Osteoblast (primary cell): ENCODE data around the gene TMEM213. TPM values are rescaled to one million over a fixed set of nuclear protein-coding genes. Genes with fewer than 3 reads are reported as not detected.

ENCODE experiments used
- DNase-seq: peaks from one replicate; pipeline ENCODE4 v3.0.0; 2011; ENCODE audit warnings: low spot score, mixed read lengths; ENCODE audit not compliant: insufficient read length; ENCODE audit errors: missing footprints
- H2AFZ ChIP-seq: 2 replicates; pipeline ENCODE4 v1.6.0; 2011; ENCODE audit warnings: mild to moderate bottlenecking, low read length
- H3K27ac ChIP-seq: 2 replicates; pipeline ENCODE4 v1.5.1; 2011; ENCODE audit warnings: mild to moderate bottlenecking, low read depth, low read length, moderate library complexity
- H3K27me3 ChIP-seq: 2 replicates; pipeline ENCODE4 v1.6.0; 2012; ENCODE audit warnings: mild to moderate bottlenecking, control low read depth, inconsistent platforms, low read length, moderate library complexity; ENCODE audit not compliant: insufficient read depth
- H3K36me3 ChIP-seq: 2 replicates; pipeline ENCODE4 v1.5.1; 2011; ENCODE audit warnings: mild to moderate bottlenecking, low read length, control low read depth, moderate library complexity; ENCODE audit not compliant: insufficient read depth
- H3K4me1 ChIP-seq: 2 replicates; pipeline ENCODE4 v1.5.1; 2011; ENCODE audit warnings: mild to moderate bottlenecking, low read length, control low read depth, moderate library complexity; ENCODE audit not compliant: insufficient read depth
- H3K4me2 ChIP-seq: 2 replicates; pipeline ENCODE4 v1.6.0; 2011; ENCODE audit warnings: mild to moderate bottlenecking, low read length; ENCODE audit not compliant: insufficient read depth
- H3K4me3 ChIP-seq: fragments of 200-600 bp; sonication (generic); 3 replicates; pipeline ENCODE4 v1.5.1; 2012; ENCODE audit warnings: mild to moderate bottlenecking, low read length, inconsistent platforms; ENCODE audit not compliant: insufficient read depth
- H3K79me2 ChIP-seq: 2 replicates; pipeline ENCODE4 v1.6.0; 2012; ENCODE audit warnings: mild to moderate bottlenecking, low read length, control low read depth, inconsistent platforms; ENCODE audit not compliant: insufficient read depth
- H3K9me3 ChIP-seq: 2 replicates; pipeline ENCODE4 v1.5.1; 2011; ENCODE audit warnings: low read depth, low read length, control low read depth
- H4K20me1 ChIP-seq: 2 replicates; pipeline ENCODE4 v1.6.0; 2012; ENCODE audit warnings: mild to moderate bottlenecking, low read length, control low read depth; ENCODE audit not compliant: insufficient read depth
- total RNA-seq: library from RNA; depleted of rRNA; stranded (reverse); fragments of >200 nt; gene quantifications from 2 replicates; pipeline ENCODE4 v1.2.3, GENCODE V29; 2012
- TF ChIP-seq, protein P1 (sequence below): IDR thresholded peaks from 2 replicates; pipeline ENCODE4 v1.5.1; 2011; ENCODE audit warnings: mild to moderate bottlenecking, low read depth, low read length, moderate library complexity; ENCODE audit errors: extremely low read depth

Gene TMEM213
- total RNA-seq, 1 donor: not detected

- no peak overlapping the region for H3K4me3 ChIP-seq
- TF ChIP-seq, protein P1, sequence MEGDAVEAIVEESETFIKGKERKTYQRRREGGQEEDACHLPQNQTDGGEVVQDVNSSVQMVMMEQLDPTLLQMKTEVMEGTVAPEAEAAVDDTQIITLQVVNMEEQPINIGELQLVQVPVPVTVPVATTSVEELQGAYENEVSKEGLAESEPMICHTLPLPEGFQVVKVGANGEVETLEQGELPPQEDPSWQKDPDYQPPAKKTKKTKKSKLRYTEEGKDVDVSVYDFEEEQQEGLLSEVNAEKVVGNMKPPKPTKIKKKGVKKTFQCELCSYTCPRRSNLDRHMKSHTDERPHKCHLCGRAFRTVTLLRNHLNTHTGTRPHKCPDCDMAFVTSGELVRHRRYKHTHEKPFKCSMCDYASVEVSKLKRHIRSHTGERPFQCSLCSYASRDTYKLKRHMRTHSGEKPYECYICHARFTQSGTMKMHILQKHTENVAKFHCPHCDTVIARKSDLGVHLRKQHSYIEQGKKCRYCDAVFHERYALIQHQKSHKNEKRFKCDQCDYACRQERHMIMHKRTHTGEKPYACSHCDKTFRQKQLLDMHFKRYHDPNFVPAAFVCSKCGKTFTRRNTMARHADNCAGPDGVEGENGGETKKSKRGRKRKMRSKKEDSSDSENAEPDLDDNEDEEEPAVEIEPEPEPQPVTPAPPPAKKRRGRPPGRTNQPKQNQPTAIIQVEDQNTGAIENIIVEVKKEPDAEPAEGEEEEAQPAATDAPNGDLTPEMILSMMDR: no peak
- no peak overlapping the region for H2AFZ ChIP-seq
- H3K4me1 ChIP-seq: no peaks in the 10 kb centered on the region
- H3K27ac ChIP-seq: no peak overlapping the region
- H4K20me1 ChIP-seq: no peaks in the 10 kb centered on the region
- DNase-seq: no peak
- H3K36me3 ChIP-seq: no peaks in the 10 kb centered on the region
- no peaks in the 10 kb centered on the region for H3K27me3 ChIP-seq
- H3K4me2 ChIP-seq: no peak overlapping the region
- no peaks in the 10 kb centered on the region for H3K79me2 ChIP-seq
- H3K9me3 ChIP-seq: no peaks in the 10 kb centered on the region
Observed at GRCh38 chr7:138770904-138771303, 26.9 kb upstream of the TMEM213 start.

GRCh38 chr7:138773176-138773575 is 24.6 kb upstream of the TMEM213 start:
- TF ChIP-seq, protein P1: no peak
- no peaks in the 10 kb centered on the region for H3K36me3 ChIP-seq
- H3K4me3 ChIP-seq: no peak overlapping the region
- H3K9me3 ChIP-seq: no peaks in the 10 kb centered on the region
- H3K4me2 ChIP-seq: no peak overlapping the region
- H3K27ac ChIP-seq: no peak overlapping the region
- H3K27me3 ChIP-seq: no peaks in the 10 kb centered on the region
- H4K20me1 ChIP-seq: no peaks in the 10 kb centered on the region
- no peaks in the 10 kb centered on the region for H3K79me2 ChIP-seq
- DNase-seq: no peak
- no peak overlapping the region for H2AFZ ChIP-seq
- H3K4me1 ChIP-seq: no peaks in the 10 kb centered on the region

DNA sequence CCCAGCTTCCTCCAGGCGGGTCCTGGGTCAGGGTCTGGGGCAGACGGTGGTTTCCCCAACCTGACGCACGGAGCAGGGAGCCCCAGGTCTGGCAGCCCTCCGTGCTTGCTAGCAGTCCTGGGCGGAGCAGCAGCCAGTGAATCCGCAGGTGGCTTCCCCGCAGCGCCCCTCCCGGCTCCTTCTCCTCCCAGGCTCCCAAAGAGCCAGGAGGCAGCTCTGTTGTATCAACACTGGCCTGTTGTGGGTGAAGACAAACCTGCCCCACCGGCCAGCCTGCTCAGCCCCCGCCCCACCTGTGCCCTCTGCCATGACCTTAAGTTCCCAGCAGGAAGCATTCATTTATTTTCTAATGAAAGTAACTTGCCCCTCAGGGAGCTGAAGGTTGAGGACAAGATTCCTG is 24.0 kb upstream of the TMEM213 start:
- Histone ChIP-seq H3K79me2 (no peaks in the 10 kb centered on the region), H3K4me2 (no peak overlapping the region), H3K4me1 (no peaks in the 10 kb centered on the region), H2AFZ (no peak overlapping the region), H3K27me3 (no peaks in the 10 kb centered on the region), H3K9me3 (no peaks in the 10 kb centered on the region), H4K20me1 (no peaks in the 10 kb centered on the region), H3K4me3 (no peak overlapping the region), H3K27ac (no peak overlapping the region), H3K36me3 (no peaks in the 10 kb centered on the region)
- TF ChIP-seq, protein P1: no peak
- no peak for DNase-seq

DNA sequence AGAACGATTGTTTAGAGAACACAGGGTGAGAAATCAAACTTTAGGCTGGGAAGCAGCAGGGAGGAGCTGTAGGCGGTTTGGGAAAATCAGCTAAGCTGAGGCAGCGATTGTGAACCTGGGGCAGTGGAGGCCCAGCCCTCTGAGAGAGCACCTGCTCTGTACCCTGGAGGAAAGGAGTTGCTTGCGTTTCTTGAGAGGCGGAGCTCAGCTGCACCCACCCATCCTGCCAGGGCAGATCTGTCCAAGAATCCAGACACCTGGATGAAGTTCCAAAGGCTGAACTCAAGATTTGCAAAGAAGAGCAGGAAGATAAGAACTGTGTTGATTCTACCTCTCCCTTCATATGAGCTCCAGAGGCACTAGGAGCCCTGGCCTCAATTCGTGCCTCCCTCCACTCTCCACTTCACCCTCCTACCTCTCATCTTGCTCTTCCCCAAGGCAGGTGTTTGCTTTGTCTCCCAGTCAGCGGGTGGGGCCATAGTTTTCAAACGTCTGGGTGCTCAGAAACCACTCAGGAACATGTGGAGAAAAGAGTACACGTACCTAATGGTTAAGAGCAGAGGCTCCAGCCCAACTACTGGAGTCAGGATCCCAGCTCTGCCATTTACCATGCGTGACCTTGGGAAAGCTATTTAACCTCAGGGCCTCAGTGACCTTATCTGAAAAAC is 21.5 kb upstream of the TMEM213 start:
- H3K36me3 ChIP-seq: no peaks in the 10 kb centered on the region
- H3K9me3 ChIP-seq: no peaks in the 10 kb centered on the region
- no peak for DNase-seq
- H4K20me1 ChIP-seq: no peaks in the 10 kb centered on the region
- no peak overlapping the region for H3K27ac ChIP-seq
- no peak overlapping the region for H3K4me3 ChIP-seq
- H3K79me2 ChIP-seq: no peaks in the 10 kb centered on the region
- H3K4me2 ChIP-seq: no peak overlapping the region
- TF ChIP-seq, protein P1: no peak
- H2AFZ ChIP-seq: no peak overlapping the region
- H3K4me1 ChIP-seq: no peaks in the 10 kb centered on the region
- H3K27me3 ChIP-seq: no peaks in the 10 kb centered on the region
